ENCODE data around the gene FKBP9. TPM values are rescaled to one million over a fixed set of nuclear protein-coding genes. Genes with fewer than 3 reads are reported as not detected.
"Not testable (repeated sequence)": the region's sequence is repeated elsewhere in the genome, so short reads cannot be mapped to it uniquely, and the experiment has no call there.

Gene FKBP9
- total RNA-seq, 1 donor from 2014 or later = 355 TPM

DNA sequence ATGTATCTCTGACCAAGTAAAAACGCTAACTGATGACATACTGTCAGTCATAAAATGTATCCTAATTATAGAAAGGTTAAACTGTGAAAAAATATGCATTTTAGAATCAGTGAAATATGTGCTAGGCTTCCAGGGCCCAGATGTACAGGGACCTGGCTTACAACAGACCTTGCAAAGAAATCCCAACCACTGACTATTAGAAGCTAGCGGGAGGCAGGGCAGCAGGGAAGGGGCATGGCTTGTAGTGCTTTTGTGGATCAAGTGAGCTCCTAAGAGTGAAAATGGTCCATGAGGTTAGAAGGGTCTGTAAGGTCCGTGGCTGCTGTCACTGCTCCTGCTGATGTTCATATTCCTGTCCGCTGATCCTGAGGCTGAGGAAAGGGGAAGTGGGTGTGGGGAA lies 40.7 kb downstream of the FKBP9 start:
- Mint-ChIP-seq H3K27ac (ENCODE audit: unreplicated experiment) (peak overlapping the region; percentile 87), H3K4me1 (ENCODE audit: low read depth) (peaks cover 17% of the 10 kb centered on the region)
- not testable (repeated sequence) for H3K36me3 Mint-ChIP-seq (ENCODE audit: low read depth); H3K4me3 Mint-ChIP-seq (ENCODE audit: unreplicated experiment); DNase-seq (ENCODE audit: low spot score); H3K9me3 Mint-ChIP-seq (ENCODE audit: low read depth); H3K27me3 Mint-ChIP-seq (ENCODE audit: low read depth)

DNA sequence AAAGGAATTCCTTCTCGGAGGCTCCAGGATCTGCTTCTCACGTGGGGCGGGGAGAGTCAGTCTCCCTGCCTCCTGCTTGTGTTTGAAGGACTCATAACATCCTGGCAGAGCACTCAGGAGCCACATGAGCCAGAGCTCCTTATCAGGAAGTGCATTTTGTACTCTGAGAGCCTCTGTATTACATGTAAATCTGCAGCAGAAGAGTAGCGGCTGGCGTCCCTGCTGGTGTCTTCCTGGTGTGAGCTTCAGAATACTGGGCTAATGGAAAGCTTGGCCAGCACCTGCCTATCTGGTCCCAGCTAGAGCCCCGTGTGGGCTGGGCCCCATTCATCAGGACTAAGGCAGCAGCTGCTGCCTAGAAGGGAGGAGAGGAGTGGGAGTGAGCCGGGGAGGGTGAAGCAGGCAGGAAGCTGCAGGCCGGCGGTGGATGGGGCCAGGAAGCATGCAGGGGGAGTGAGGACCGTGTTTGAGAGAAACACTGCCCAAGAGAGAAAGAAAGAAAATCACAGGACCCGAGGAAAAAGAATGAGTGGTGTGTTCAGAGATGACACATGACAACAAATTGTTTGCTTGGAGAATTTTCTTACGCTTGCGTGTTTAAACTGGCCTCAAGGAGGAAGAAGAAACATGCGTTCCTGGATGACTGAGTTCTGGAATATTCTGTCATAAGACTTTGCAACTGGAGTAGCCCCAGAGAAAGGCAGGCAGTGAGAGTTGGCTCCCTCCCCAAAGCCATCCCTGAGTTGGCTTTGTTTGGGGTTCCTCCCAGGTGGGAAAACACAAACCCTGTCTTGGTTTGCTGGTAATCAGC lies 41.3 kb downstream of the FKBP9 start:
- DNase-seq (ENCODE audit: low spot score); H3K9me3 Mint-ChIP-seq (ENCODE audit: low read depth); H3K27me3 Mint-ChIP-seq (ENCODE audit: low read depth); H3K36me3 Mint-ChIP-seq (ENCODE audit: low read depth): not testable (repeated sequence)
- Mint-ChIP-seq H3K27ac (ENCODE audit: unreplicated experiment) (peak overlapping the region; percentile 87), H3K4me3 (ENCODE audit: unreplicated experiment) (peak overlapping the region; percentile 28), H3K4me1 (ENCODE audit: low read depth) (peaks cover 17% of the 10 kb centered on the region)
- TF ChIP-seq, protein P1, sequence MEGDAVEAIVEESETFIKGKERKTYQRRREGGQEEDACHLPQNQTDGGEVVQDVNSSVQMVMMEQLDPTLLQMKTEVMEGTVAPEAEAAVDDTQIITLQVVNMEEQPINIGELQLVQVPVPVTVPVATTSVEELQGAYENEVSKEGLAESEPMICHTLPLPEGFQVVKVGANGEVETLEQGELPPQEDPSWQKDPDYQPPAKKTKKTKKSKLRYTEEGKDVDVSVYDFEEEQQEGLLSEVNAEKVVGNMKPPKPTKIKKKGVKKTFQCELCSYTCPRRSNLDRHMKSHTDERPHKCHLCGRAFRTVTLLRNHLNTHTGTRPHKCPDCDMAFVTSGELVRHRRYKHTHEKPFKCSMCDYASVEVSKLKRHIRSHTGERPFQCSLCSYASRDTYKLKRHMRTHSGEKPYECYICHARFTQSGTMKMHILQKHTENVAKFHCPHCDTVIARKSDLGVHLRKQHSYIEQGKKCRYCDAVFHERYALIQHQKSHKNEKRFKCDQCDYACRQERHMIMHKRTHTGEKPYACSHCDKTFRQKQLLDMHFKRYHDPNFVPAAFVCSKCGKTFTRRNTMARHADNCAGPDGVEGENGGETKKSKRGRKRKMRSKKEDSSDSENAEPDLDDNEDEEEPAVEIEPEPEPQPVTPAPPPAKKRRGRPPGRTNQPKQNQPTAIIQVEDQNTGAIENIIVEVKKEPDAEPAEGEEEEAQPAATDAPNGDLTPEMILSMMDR (IDR thresholded peaks at IDR 0.05) = peak; percentile 17

DNA sequence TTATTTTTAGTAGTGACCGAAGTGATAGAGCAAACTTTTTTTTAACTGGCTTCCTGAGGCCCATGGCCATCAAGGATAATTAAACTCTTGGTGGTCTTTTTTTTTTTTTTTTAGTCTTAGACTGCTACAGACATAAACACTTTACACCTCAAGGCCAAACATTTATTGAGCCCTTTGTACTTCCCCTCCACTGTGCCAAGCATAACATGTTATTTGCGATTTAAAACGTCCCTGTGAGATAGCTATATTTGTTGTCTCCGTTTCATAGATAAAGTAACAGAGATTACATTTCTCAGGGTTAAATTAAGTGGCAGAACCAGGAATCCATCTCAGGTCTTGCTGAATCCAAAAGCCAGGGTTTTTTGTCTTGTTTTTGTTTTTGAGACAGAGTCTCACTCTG lies 42.1 kb downstream of the FKBP9 start:
- not testable (repeated sequence) for H3K27ac Mint-ChIP-seq (ENCODE audit: unreplicated experiment); H3K9me3 Mint-ChIP-seq (ENCODE audit: low read depth); DNase-seq (ENCODE audit: low spot score); H3K36me3 Mint-ChIP-seq (ENCODE audit: low read depth); H3K27me3 Mint-ChIP-seq (ENCODE audit: low read depth); H3K4me3 Mint-ChIP-seq (ENCODE audit: unreplicated experiment)
- H3K4me1 Mint-ChIP-seq (ENCODE audit: low read depth) = peaks cover 17% of the 10 kb centered on the region

DNA sequence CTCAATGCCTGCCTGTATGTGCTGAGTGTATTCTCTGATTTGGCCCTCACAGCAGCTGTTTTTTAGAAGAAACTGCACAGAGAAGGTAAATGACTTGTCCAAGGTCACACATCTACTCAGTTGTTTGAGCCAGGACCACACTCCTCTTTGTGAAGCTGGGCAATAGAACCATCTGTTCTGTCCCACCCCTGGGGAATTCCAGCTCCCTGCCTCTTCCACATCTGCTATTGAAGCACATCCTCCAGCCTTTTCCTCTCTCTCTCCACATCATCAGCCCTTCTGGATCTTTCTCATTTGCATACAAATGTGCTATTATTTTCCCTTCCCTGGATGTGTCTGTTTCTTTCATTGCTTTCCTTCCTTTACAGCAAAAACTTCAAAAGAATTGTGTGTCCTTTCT lies 45.9 kb downstream of the FKBP9 start:
- H3K4me1 Mint-ChIP-seq (ENCODE audit: low read depth) = peaks cover 11% of the 10 kb centered on the region
- H3K27ac Mint-ChIP-seq (ENCODE audit: unreplicated experiment); H3K27me3 Mint-ChIP-seq (ENCODE audit: low read depth); H3K4me3 Mint-ChIP-seq (ENCODE audit: unreplicated experiment); H3K9me3 Mint-ChIP-seq (ENCODE audit: low read depth); DNase-seq (ENCODE audit: low spot score): not testable (repeated sequence)
- H3K36me3 Mint-ChIP-seq (ENCODE audit: low read depth) = peaks cover 16% of the 10 kb centered on the region

DNA sequence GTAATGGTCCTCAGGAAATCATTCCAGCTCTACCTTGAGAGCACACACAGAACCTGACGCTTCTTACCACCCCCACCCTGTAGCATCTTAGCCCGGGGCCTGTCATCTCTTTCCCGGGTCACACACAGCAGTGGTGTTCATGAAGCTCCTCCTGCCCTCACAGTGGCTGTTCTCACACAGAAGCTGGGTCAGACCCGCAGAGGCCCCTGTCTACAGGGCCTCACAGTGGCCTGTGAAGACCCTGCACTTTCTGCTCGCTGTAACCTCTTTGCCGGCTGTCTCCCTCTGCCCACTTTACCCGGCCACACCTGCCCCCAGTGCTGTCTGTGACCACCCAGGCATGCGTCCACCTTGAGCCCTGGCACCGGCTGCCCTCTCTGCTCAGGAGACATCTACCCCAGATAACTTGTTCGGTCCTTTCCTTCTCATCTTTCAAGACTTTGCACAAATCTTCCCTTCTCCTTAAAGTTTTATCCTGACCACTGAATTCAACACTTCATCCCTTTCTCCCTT lies 46.9 kb downstream of the FKBP9 start:
- Mint-ChIP-seq H3K36me3 (ENCODE audit: low read depth) (peaks cover 16% of the 10 kb centered on the region), H3K27ac (ENCODE audit: unreplicated experiment) (peak overlapping the region; percentile 10)
- H3K27me3 Mint-ChIP-seq (ENCODE audit: low read depth); H3K9me3 Mint-ChIP-seq (ENCODE audit: low read depth); H3K4me3 Mint-ChIP-seq (ENCODE audit: unreplicated experiment); DNase-seq (ENCODE audit: low spot score); H3K4me1 Mint-ChIP-seq (ENCODE audit: low read depth): not testable (repeated sequence)

DNA sequence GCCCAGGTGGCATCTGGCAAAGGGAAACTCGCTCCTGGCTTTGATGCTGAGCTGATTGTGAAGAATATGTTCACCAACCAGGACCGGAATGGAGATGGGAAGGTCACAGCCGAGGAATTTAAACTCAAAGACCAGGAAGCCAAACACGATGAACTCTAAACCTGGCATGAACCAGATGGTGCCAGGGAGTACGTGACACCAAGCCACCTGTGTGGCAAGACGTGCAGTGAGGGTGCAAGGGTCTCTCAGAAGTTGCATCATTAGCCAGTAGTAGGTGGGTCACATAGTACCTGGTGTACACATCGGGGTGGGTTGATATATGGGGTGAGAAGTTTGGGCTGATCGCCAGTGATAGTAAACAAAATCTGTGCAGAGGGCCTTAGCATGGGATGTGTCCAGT lies 48.0 kb downstream of the FKBP9 start:
- not testable (repeated sequence) for H3K27me3 Mint-ChIP-seq (ENCODE audit: low read depth); H3K27ac Mint-ChIP-seq (ENCODE audit: unreplicated experiment); H3K9me3 Mint-ChIP-seq (ENCODE audit: low read depth); H3K4me3 Mint-ChIP-seq (ENCODE audit: unreplicated experiment); DNase-seq (ENCODE audit: low spot score); H3K4me1 Mint-ChIP-seq (ENCODE audit: low read depth)
- peaks cover 16% of the 10 kb centered on the region for H3K36me3 Mint-ChIP-seq (ENCODE audit: low read depth)

DNA sequence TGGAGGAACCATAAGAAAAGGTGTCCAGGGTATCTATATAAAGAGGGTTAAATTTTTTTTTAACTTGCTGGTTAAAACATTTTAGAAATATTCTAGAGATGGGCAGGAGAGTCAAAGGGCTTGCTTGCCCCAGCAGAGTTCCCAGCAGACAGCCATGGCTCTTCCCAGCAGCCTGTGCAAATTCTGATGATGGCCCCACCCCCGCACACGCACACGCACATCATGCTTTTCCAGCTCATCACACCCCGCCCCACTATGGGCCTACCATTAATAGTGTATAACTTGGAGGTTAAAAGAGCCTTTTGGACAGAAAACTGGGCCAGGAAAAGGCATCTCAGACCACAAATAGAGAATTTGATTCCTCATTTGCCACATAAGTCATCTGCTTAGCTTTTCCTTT lies 48.5 kb downstream of the FKBP9 start:
- peaks cover 16% of the 10 kb centered on the region for H3K36me3 Mint-ChIP-seq (ENCODE audit: low read depth)

DNA sequence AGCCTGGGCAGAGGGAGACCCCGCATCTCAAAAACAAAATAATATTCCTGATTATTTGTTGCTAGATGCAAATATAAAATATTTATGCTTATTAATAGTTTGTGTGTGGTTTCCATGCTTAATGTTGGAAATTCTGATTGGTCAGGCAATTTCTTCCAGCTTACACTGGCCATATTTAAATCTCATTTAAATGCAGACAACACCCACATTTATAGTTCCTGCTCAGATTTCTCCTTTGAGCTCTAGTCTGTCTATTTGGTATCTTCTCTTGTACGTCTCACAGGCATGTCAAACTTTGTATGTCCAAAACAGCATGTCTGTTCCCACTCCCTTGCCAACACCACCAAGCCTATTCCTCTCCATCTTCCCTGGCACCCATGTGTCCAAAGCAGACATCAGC lies 52.5 kb downstream of the FKBP9 start:
- no peaks in the 10 kb centered on the region for H3K27me3 Mint-ChIP-seq (ENCODE audit: low read depth)
- no peak overlapping the region for H3K4me3 Mint-ChIP-seq (ENCODE audit: unreplicated experiment)
- peak overlapping the region; percentile 13 for H3K27ac Mint-ChIP-seq (ENCODE audit: unreplicated experiment)
- H3K36me3 Mint-ChIP-seq (ENCODE audit: low read depth) = peaks cover 14% of the 10 kb centered on the region
- H3K9me3 Mint-ChIP-seq (ENCODE audit: low read depth) = no peaks in the 10 kb centered on the region
- DNase-seq (ENCODE audit: low spot score) = no peak
- TF ChIP-seq, protein P1 (IDR thresholded peaks at IDR 0.05) = no peak
- no peaks in the 10 kb centered on the region for H3K4me1 Mint-ChIP-seq (ENCODE audit: low read depth)

More for the DNA sequence above, 48.5 kb downstream of the FKBP9 start:
- H3K9me3 Mint-ChIP-seq (ENCODE audit: low read depth); H3K27me3 Mint-ChIP-seq (ENCODE audit: low read depth); H3K4me3 Mint-ChIP-seq (ENCODE audit: unreplicated experiment); DNase-seq (ENCODE audit: low spot score); H3K27ac Mint-ChIP-seq (ENCODE audit: unreplicated experiment); H3K4me1 Mint-ChIP-seq (ENCODE audit: low read depth): not testable (repeated sequence)

Measured in chondrocyte (in vitro differentiated cells).